HepG2 (cell line): ENCODE measurements around the gene NUDT6. TPM values are rescaled to one million over a fixed set of nuclear protein-coding genes. Genes with fewer than 3 reads are reported as not detected.

Experiments
- ATAC-seq: fragments of 200-7000 bp; cut with Tn5 transposase; 3 replicates; pipeline ENCODE4 v1.9.1; 2020; ENCODE audit warnings: mild to moderate bottlenecking, moderate library complexity
- BruUV-seq: library from RNA; stranded (reverse); fragments of 400-500 nt; replicated peaks from 2 replicates; lab custom pipeline; 2021; lab: Mats Ljungman, UMichigan
- CTCF ChIA-PET: fragments of 300-600 bp; formaldehyde crosslinking; extraction: SDS; loops from one replicate; lab custom pipeline; 2021; ENCODE audit warnings: low total read pairs, inconsistent platforms, low intra/inter-chr PET ratio; lab: Yijun Ruan, JAX
- POLR2A ChIA-PET: fragments of 350-600 bp; sonication (Branson Sonifier 250); formaldehyde crosslinking; loops from one replicate; lab custom pipeline; 2020; ENCODE audit warnings: antibody characterized with exemption, inconsistent platforms; lab: Yijun Ruan, JAX
- DNase-seq: peaks from one replicate; pipeline ENCODE4 v3.0.0-alpha.2; 2015; ENCODE audit warnings: low spot score
- FAIRE-seq: peaks from 3 replicates; lab custom pipeline; 2011; peaks lifted over from hg19 to GRCh38; lab: Jason Lieb, UNC
- H2AFZ ChIP-seq: one replicate; pipeline ENCODE4 v1.6.1; 2011; ENCODE audit warnings: low read length, inconsistent platforms
- H3K27ac ChIP-seq: fragments of 300-600 bp; 3 replicates; pipeline ENCODE4 v1.8.0; 2011; ENCODE audit warnings: mixed run types, mild to moderate bottlenecking, mixed read lengths, low read length, inconsistent platforms; ENCODE audit not compliant: insufficient read depth; ENCODE audit errors: extremely low read length
- H3K27me3 ChIP-seq, 2 experiments: fragments of 200-600 bp in 1 of 2; 2 replicates in 1 of 2; 3 replicates in 1 of 2; pipeline versions ENCODE4 v1.6.0 to v1.8.0; 2011; ENCODE audit warnings: low read length in 2 of 2, mild to moderate bottlenecking in 2 of 2, moderate library complexity in 2 of 2, inconsistent platforms in 1 of 2; ENCODE audit not compliant: insufficient read depth in 2 of 2, control insufficient read depth in 1 of 2
- H3K36me3 ChIP-seq, 2 experiments: fragments of 200-600 bp in 1 of 2; replicated peaks in 1 of 2; 2 replicates in 1 of 2; 3 replicates in 1 of 2; pipeline versions ENCODE4 v1.5.1 to v1.8.0; 2011; ENCODE audit warnings: low read length in 2 of 2, inconsistent platforms in 1 of 2; ENCODE audit not compliant: insufficient read depth in 2 of 2, control insufficient read depth in 1 of 2
- H3K4me1 ChIP-seq: 2 replicates; pipeline ENCODE4 v1.5.1; 2012; ENCODE audit warnings: low read length, inconsistent platforms; ENCODE audit not compliant: insufficient read depth
- H3K4me2 ChIP-seq: 2 replicates; pipeline ENCODE4 v1.6.0; 2011; ENCODE audit warnings: low read depth, low read length, inconsistent platforms
- H3K4me3 ChIP-seq, 3 experiments: fragments of 200-600 bp in 1 of 3; sonication (generic), shearing (Covaris generic) in 1 of 3; replicated peaks in 1 of 3; 2 replicates each; pipeline ENCODE4 v1.5.1; 2011 to 2016; ENCODE audit warnings: low read length in 3 of 3, inconsistent platforms in 2 of 3, low read depth in 2 of 3, mild to moderate bottlenecking in 2 of 3, control low read depth in 1 of 3, mixed read lengths in 1 of 3; ENCODE audit not compliant: insufficient read depth in 1 of 3
- H3K79me2 ChIP-seq: one replicate; pipeline ENCODE4 v1.6.1; 2011; ENCODE audit warnings: low read length, inconsistent platforms; ENCODE audit not compliant: insufficient read depth
- H3K9ac ChIP-seq: 2 replicates; pipeline ENCODE4 v1.6.0; 2011; ENCODE audit warnings: mild to moderate bottlenecking, low read depth, low read length, inconsistent platforms; ENCODE audit not compliant: insufficient read depth
- H3K9me3 ChIP-seq: 2 replicates; pipeline ENCODE4 v1.5.1; 2012; ENCODE audit warnings: mild to moderate bottlenecking, low read length
- H4K20me1 ChIP-seq: 2 replicates; pipeline ENCODE4 v1.6.0; 2011; ENCODE audit warnings: inconsistent platforms, mild to moderate bottlenecking, low read length, moderate library complexity; ENCODE audit not compliant: insufficient read depth
- HIVEP1 ChIP-seq: sonication (generic); formaldehyde crosslinking; IDR thresholded peaks from 2 replicates; pipeline ENCODE4 v1.4.0; 2020; ENCODE audit warnings: mild to moderate bottlenecking, missing genetic modification reagents
- HNRNPK ChIP-seq: fragments of 200-400 bp; formaldehyde crosslinking; IDR thresholded peaks from 2 replicates; pipeline ENCODE4 v1.6.1; 2018; ENCODE audit warnings: low read length, low read depth, moderate library complexity, mild to moderate bottlenecking; ENCODE audit not compliant: poor library complexity, severe bottlenecking
- MIER2 ChIP-seq: IDR thresholded peaks from 2 replicates; pipeline ENCODE4 v1.6.1; 2016; ENCODE audit warnings: missing biosample characterization, missing genetic modification reagents
- NPAS2 ChIP-seq: sonication (generic); formaldehyde crosslinking; IDR thresholded peaks from 2 replicates; pipeline ENCODE4 v1.8.0; 2022; ENCODE audit warnings: mild to moderate bottlenecking, missing genetic modification reagents, borderline replicate concordance
- NR2F6 ChIP-seq, 2 experiments: IDR thresholded peaks; 2 replicates each; pipeline ENCODE4 v1.6.1; 2016; ENCODE audit warnings: antibody characterized with exemption in 1 of 2, mild to moderate bottlenecking in 1 of 2
- PAWR ChIP-seq: sonication (generic); formaldehyde crosslinking; IDR thresholded peaks from 2 replicates; pipeline ENCODE4 v1.4.0; 2020; ENCODE audit warnings: missing genetic modification reagents, mild to moderate bottlenecking, borderline replicate concordance
- PITX1 ChIP-seq: sonication (generic); formaldehyde crosslinking; IDR thresholded peaks from 2 replicates; pipeline ENCODE4 v1.5.1; 2020; ENCODE audit warnings: mild to moderate bottlenecking, missing genetic modification reagents
- ZBTB20 ChIP-seq: sonication (generic); formaldehyde crosslinking; IDR thresholded peaks from 2 replicates; pipeline ENCODE4 v1.8.1; 2023; ENCODE audit warnings: missing genetic modification reagents, low read depth, mild to moderate bottlenecking, borderline replicate concordance
- ZNF235 ChIP-seq: sonication (generic); formaldehyde crosslinking; IDR thresholded peaks from 2 replicates; pipeline ENCODE4 v1.8.1; 2023; ENCODE audit warnings: mild to moderate bottlenecking, missing genetic modification reagents, borderline replicate concordance
- ZNF605 ChIP-seq: sonication (generic); formaldehyde crosslinking; IDR thresholded peaks from 2 replicates; pipeline ENCODE4 v1.8.0; 2022; ENCODE audit warnings: mild to moderate bottlenecking, missing genetic modification reagents
- ZNF777 ChIP-seq: sonication (generic); formaldehyde crosslinking; IDR thresholded peaks from 2 replicates; pipeline ENCODE4 v1.4.0; 2020; ENCODE audit warnings: missing genetic modification reagents
- ZNF782 ChIP-seq: sonication (generic); formaldehyde crosslinking; IDR thresholded peaks from 2 replicates; pipeline ENCODE4 v1.4.0; 2020; ENCODE audit warnings: missing genetic modification reagents, mild to moderate bottlenecking, borderline replicate concordance
- ZNF879 ChIP-seq: sonication (generic); formaldehyde crosslinking; IDR thresholded peaks from 2 replicates; pipeline ENCODE4 v1.8.1; 2023; ENCODE audit warnings: missing genetic modification reagents
- WGBS: methylation state at CpG from one replicate; pipeline ENCODE4 v1.1.6; 2017; ENCODE audit warnings: low lambda C conversion rate; 5-methylcytosine and 5-hydroxymethylcytosine counted together
- in situ Hi-C: cut with HindIII; loops from 2 replicates; pipeline ENCODE4 v1.10.0; 2017; ENCODE audit warnings: low pct_unique_long_range_greater_than_20kb; ENCODE audit not compliant: extremely low pct_ligation_motif_present
- intact Hi-C: fragments of 100-400 bp; cut with micrococcal nuclease; formaldehyde crosslinking; loops from one replicate; pipeline ENCODE4 v1.10.0; 2022; ENCODE audit not compliant: unreplicated experiment
- polyA plus RNA-seq, 8 experiments: library from polyadenylated mRNA; depleted of rRNA in 3 of 8; stranded (reverse) in 7 of 8; unstranded in 1 of 8; fragments of >200 nt; fragmentation: Illumina TruSeq in 4 of 8; extraction: Trizol in 4 of 8; gene quantifications; 2 replicates each; pipeline versions ENCODE4 v1.2.1 to v1.2.3, GENCODE V29; 2011 to 2016; ENCODE audit warnings: low read depth in 4 of 8, missing spikeins in 1 of 8, mixed read lengths in 1 of 8; ENCODE audit not compliant: insufficient read depth in 1 of 8
- total RNA-seq, 5 experiments: library from RNA; depleted of rRNA; stranded (reverse); fragments of >200 nt; fragmentation: Illumina TruSeq; extraction: Trizol; gene quantifications; 2 replicates each; pipeline ENCODE4 v1.2.3, GENCODE V29; 2016; ENCODE audit warnings: low read depth in 1 of 5
- TF ChIP-seq, protein P1 (sequence below): sonication (generic); formaldehyde crosslinking; IDR thresholded peaks from 2 replicates; pipeline ENCODE4 v1.8.1; 2022; ENCODE audit warnings: low read depth, mild to moderate bottlenecking, missing genetic modification reagents
- TF ChIP-seq, protein P2 (sequence below): sonication (generic); formaldehyde crosslinking; IDR thresholded peaks from 2 replicates; pipeline ENCODE4 v1.5.0; 2020; ENCODE audit warnings: mild to moderate bottlenecking, low read depth, missing genetic modification reagents, borderline replicate concordance

NUDT6 gene
- total and polyA plus RNA-seq, 2 of the 13 experiments (the other 11 are each of a cell fraction or from before 2014, with no cell fraction given) = 4.8 to 8.3 TPM

DNA sequence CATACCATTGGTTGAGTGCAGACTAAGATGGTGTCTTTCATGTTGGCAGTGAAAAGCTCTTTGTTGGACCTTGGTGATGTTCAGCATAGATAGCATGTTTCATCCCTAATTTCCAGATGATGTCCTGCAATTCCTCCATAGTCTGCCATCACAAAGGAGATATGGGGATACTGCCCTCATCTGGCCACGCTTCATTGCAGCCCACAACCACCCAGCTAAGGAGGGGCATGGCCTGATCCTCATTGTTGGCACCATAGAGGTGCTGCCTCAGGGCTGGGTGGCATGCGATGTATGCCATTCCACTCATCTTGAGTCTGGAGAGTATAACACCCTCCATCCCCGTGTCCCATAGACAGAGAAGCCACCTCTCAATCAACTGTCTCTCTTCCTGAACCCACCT, 31.5 kb upstream of the NUDT6 start:
- in situ Hi-C loops (no loop called here), intact Hi-C loops (no loop called here)
- no TSS peak for BruUV-seq
- DNase-seq (no peak), FAIRE-seq (no peak), ATAC-seq (no peak)
- Histone ChIP-seq H3K36me3 (peaks cover 15 to 43% of the 10 kb centered on the region in 2 experiments), H2AFZ (no peak overlapping the region), H3K27ac (no peak overlapping the region), H3K27me3 (no peaks in the 10 kb centered on the region), H3K79me2 (no peaks in the 10 kb centered on the region), H4K20me1 (no peaks in the 10 kb centered on the region), H3K4me2 (no peak overlapping the region), H3K9me3 (no peaks in the 10 kb centered on the region), H3K4me1 (no peaks in the 10 kb centered on the region), H3K9ac (no peak overlapping the region), H3K4me3 (no peak overlapping the region)
- 100% methylated on average over 3 of the region's 3 CpGs for WGBS
- TF ChIP-seq NR2F6 (IDR thresholded peaks at IDR 0.05) (no peak), NR2F6 (CRISPR knock-in tag; IDR thresholded peaks at IDR 0.05) (no peak)
- ChIA-PET CTCF (no interaction called here), POLR2A (no interaction called here)

DNA sequence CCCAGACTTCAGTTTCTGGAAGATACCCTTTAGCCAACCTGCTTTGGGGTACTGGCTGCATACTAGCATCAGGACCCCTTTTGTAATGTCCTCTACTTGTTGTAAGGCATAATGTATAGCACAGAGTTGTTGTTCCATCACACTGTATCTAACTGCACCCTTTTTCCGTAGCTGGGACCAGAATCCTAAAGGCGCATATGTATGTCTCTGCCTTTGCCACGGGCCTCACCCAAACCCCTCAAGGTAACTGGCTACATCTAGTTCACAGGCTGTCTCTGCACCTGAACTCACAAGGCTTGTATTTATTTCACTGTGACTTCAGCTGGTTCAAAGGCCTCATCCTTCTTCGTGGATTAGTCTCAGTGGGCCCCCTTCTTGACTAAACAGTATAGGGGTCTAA, 29.6 kb upstream of the NUDT6 start:
- Histone ChIP-seq H2AFZ (no peak overlapping the region), H3K27me3 (no peaks in the 10 kb centered on the region), H3K9me3 (no peaks in the 10 kb centered on the region), H3K27ac (no peak overlapping the region), H3K79me2 (no peaks in the 10 kb centered on the region), H3K4me2 (no peak overlapping the region), H3K9ac (no peak overlapping the region), H3K4me1 (no peaks in the 10 kb centered on the region), H3K36me3 (peaks cover 19 to 56% of the 10 kb centered on the region in 2 experiments), H3K4me3 (no peak overlapping the region), H4K20me1 (no peaks in the 10 kb centered on the region)
- BruUV-seq = no TSS peak
- CTCF ChIA-PET = no interaction called here
- DNase-seq (no peak), ATAC-seq (no peak), FAIRE-seq (no peak)
- intact Hi-C loops (no loop called here), in situ Hi-C loops (no loop called here)
- POLR2A ChIA-PET = no interaction called here
- 97% methylated on average over 4 of the region's 4 CpGs for WGBS
- TF ChIP-seq, protein P1, sequence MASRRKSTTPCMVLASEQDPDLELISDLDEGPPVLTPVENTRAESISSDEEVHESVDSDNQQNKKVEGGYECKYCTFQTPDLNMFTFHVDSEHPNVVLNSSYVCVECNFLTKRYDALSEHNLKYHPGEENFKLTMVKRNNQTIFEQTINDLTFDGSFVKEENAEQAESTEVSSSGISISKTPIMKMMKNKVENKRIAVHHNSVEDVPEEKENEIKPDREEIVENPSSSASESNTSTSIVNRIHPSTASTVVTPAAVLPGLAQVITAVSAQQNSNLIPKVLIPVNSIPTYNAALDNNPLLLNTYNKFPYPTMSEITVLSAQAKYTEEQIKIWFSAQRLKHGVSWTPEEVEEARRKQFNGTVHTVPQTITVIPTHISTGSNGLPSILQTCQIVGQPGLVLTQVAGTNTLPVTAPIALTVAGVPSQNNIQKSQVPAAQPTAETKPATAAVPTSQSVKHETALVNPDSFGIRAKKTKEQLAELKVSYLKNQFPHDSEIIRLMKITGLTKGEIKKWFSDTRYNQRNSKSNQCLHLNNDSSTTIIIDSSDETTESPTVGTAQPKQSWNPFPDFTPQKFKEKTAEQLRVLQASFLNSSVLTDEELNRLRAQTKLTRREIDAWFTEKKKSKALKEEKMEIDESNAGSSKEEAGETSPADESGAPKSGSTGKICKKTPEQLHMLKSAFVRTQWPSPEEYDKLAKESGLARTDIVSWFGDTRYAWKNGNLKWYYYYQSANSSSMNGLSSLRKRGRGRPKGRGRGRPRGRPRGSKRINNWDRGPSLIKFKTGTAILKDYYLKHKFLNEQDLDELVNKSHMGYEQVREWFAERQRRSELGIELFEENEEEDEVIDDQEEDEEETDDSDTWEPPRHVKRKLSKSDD (CRISPR knock-in tag) = no peak
- TF ChIP-seq ZBTB20 (CRISPR knock-in tag) (no peak), HNRNPK (no peak), ZNF235 (CRISPR knock-in tag) (no peak), ZNF782 (CRISPR knock-in tag) (no peak), MIER2 (CRISPR knock-in tag) (no peak), ZNF605 (CRISPR knock-in tag) (no peak), ZNF879 (no peak), PAWR (no peak), ZNF777 (CRISPR knock-in tag) (no peak), HIVEP1 (CRISPR knock-in tag) (no peak), PITX1 (CRISPR knock-in tag) (no peak), NPAS2 (CRISPR knock-in tag) (no peak)
- TF ChIP-seq, protein P2, sequence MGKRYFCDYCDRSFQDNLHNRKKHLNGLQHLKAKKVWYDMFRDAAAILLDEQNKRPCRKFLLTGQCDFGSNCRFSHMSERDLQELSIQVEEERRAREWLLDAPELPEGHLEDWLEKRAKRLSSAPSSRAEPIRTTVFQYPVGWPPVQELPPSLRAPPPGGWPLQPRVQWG (CRISPR knock-in tag) = no peak
